Upper lobe of left lung (tissue), 4 donors: ENCODE measurements around the gene NDUFA13.

Source experiments
- POLR2AphosphoS5 ChIP-seq, 2 donors: sonication (generic); formaldehyde crosslinking; IDR thresholded peaks; one replicate each; pipeline ENCODE4 v1.5.1; 2017; ENCODE audit warnings: antibody characterized with exemption in 2 of 2
- TF ChIP-seq, protein P1 (sequence below), 6 experiments: fragments of 450-650 bp in 4 of 6; fragments of 200-600 bp in 2 of 6; sonication (generic) in 2 of 6; IDR thresholded peaks; one replicate each; pipeline ENCODE4 v1.5.1; 2016 to 2019; ENCODE audit warnings: antibody characterized with exemption in 6 of 6

DNA sequence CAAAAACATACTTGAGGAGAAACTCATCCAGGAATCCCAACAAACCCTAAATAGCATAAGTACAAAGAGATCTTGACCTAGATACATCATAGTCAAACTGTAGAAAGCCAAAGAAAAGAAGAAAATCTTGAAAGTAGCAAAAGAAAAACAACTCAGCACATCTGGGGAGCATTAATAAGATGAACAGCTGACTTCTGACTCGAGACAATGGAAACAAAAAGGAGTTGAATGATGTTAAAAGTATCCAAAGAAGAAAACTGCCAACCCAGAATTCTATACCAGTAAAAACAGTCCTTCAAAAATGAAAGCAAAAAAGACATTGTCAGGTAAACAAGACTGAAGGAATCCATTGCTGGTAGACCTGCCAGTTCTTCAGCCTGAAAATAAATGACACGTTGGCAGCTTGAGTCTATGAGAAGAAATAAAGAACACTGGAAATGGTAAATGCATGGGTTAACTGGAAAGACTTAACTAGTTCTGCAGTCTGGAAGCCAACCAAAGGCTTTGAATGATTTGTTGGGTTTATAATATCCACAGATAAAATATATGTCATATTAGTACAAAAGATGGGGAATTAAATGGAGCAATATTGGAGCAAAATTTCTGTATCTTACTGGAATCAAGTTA lies 47.5 kb upstream of the NDUFA13 start:
- no peak for TF ChIP-seq POLR2AphosphoS5 (IDR thresholded peaks at IDR 0.05)
- TF ChIP-seq, protein P1, sequence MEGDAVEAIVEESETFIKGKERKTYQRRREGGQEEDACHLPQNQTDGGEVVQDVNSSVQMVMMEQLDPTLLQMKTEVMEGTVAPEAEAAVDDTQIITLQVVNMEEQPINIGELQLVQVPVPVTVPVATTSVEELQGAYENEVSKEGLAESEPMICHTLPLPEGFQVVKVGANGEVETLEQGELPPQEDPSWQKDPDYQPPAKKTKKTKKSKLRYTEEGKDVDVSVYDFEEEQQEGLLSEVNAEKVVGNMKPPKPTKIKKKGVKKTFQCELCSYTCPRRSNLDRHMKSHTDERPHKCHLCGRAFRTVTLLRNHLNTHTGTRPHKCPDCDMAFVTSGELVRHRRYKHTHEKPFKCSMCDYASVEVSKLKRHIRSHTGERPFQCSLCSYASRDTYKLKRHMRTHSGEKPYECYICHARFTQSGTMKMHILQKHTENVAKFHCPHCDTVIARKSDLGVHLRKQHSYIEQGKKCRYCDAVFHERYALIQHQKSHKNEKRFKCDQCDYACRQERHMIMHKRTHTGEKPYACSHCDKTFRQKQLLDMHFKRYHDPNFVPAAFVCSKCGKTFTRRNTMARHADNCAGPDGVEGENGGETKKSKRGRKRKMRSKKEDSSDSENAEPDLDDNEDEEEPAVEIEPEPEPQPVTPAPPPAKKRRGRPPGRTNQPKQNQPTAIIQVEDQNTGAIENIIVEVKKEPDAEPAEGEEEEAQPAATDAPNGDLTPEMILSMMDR (IDR thresholded peaks at IDR 0.05) = no peak
